Measurements from ENCODE around the gene CCDC177.
"Not testable (repeated sequence)": the region's sequence is repeated elsewhere in the genome, so short reads cannot be mapped to it uniquely, and the experiment has no call there.

The CCDC177 gene

DNA sequence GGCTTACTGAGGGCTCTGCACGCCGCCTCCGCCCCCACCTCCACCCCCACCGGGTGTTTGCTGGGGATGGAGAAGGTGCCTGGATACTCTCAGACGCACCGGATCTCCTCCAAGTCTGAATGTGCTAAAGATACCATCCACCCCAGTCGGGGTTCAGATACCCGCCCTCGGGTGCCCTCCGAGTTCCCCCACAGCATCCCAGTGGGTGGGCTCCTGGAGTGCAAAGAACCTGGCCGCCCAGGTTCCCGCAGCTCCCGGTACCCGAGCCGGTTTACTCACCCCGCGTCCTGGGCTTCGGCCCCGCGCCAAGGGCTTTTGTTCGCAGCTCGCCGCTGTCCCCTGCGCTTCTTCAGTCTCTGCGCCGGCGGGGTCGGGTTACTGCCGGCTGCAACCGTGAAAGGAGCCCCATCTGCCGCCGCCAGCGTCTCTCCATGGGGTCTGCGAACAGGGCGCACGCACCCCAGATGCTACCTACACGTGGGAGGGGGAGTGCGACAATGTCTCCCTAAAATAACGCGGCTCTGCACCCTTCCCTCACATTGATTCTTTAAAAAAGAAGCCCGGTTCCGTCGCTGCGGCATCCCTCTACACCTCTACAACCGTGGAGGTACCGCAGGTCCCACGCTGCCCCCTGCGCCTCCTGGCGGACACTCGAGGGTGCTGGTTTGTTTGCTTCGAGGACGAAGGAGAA lies at the start of gene CCDC177:
Gene CCDC177 (minus strand): TSS at position 609 of the 691 bp plus-strand sequence. CDS start 1,249 bp downstream, outside the sequence.
- peak; percentile 90 for DNase-seq

DNA sequence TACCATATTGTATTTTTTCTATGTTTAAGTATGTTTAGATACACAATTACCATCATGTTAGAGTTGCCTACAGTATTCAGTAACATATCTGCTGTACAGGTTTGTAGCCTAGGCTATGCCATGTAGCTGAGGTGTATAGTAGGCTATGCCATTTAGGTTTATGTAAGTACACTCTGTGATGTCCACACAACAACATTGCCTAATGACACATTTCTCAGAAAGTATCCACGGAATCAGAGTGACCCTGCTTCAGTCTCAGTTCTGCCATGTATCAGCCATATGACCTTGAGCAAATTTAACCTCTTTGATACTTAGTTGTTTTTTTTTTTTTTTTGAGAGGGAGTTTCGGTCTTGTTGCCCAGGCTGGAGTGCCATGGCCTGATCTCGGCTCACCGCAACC lies 49.5 kb upstream of the CCDC177 start:
- DNase-seq: no peak

DNA sequence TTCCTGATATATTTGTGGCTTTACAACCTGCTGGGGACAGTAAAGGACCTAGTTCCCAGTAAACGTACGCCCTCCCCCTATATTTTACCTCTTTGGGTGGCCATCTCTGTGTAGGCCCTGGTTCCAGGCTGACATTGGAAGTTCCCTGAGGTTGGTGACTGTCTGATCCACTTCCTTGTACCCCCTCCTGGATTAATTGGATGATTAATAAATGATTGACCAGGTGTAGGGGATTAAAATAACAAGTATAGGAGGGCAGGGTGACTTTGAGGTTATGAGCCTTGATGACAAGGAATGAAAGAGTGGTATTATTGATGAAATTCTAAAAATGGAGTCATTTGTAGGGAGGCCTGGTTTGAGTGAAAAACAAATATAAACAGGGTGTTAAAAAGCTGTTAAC lies 46.3 kb upstream of the CCDC177 start:
- DNase-seq: no peak

DNA sequence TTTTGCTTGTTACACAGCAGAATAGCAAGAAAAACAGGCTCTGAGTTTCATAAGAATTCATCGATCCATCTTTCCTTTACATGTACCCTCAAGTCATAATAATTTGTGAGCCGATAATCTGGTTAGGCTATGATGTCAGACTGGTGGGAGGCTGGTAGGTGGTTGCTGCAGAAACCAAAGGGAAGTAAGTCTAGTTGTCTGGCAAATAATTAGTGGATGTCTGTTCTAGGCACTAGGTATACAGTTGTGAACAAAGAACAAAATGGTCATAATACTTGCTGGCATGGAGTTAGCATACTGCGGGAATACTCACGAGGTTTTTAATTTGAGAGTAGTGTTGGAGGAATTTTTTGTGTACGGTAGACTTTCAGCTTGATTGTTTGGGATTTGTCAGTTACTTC lies 45.5 kb upstream of the CCDC177 start:
- DNase-seq: no peak

DNA sequence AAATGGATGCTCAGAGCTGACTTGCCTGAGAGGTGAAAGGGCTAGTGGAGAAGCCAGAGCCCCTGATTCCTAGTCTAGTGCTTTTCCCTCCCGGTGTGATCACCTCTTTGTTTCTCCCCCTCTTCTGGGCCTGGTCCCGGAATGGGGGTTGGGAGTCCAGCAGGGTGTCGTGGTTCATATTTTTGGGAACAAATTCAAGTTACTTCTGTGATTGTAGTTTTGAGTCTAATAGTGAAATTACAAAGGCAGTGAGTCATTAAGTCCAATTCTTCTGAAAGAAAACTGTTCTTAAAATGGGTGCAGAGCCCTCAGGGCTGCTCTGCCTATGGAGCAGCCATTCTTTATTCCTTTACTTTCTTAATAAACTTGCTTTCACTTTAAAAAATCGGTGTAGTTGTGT lies 44.3 kb upstream of the CCDC177 start:
- no peak for DNase-seq

DNA sequence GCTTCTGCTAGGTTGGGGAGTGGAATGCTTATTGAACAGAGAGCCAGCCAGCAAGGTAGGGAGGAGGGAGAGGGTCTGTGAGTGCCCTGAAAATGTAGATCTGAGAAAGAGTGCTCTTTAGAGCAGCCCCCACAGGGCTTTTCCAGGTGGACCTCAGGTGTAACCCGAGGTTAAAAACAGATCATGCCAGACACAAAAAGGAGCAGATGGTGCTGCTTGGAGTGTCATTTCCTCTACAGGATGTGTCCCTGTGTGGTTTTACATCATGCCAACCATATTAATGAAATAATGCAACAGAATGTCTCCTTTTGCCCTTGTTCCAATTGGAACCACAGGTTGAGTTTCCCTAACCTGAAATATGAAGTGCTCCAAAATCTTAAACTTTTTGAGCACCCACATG lies 43.1 kb upstream of the CCDC177 start:
- DNase-seq: no peak

DNA sequence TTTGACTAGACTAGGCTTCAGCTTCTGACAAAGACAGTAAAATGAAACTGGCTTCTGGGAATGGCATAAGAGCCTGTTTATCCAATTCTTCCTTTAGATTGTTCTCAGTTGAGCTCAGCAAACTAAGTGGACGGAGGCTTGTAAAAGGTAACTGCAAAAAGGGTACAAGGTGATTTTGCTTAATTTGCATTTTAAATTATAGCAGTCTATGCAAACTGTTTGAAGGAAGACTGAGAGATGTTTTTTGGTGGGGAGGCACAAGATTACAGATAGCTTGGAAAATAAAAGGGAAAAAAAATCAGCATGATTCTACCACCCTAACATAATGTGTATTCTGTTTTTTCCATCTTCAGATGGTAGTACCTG lies 41.7 kb upstream of the CCDC177 start:
- DNase-seq: no peak

DNA sequence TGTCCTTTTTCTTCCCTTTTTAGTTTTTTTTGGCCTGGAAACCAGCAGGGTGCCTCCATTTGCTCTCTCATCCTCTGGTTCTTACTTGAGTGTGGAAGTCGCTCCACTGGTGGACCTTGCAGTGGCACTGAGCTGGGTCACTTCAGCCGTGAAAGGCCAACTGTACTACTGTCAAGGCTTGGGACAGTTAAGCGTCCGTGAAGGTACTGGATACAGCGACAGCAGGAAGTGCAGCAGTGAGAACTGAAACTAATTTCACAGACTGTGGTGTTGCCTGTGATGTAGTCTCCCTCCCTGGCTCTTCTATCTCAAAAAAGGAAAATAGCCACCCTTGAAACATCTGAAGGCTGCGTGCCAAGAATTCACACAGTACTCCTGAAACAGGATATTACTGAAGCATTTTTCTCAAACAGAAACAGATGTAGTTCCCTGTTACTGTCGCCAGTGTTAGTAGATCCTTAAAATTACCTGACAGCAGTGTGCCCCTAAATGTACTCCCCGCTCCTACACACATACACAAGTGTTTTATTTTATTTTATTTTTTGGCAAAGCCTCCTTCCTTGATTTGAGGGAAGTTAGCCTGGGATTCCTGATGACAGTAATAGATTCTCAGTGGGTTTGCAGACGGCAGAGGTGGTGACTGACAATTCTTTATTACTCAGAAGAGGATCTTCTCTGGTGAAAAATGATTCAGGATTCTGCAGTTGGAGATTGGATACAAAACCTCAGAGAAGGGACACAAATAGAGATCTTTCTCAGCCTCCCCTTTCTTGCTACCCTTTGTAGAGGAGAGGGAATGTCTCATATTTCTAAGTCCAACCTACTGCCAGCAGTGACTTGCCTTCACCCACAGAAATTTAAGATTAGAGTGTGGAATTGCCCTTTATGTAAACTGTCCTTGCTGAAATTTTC lies 41.1 kb upstream of the CCDC177 start:
- DNase-seq: no peak

DNA sequence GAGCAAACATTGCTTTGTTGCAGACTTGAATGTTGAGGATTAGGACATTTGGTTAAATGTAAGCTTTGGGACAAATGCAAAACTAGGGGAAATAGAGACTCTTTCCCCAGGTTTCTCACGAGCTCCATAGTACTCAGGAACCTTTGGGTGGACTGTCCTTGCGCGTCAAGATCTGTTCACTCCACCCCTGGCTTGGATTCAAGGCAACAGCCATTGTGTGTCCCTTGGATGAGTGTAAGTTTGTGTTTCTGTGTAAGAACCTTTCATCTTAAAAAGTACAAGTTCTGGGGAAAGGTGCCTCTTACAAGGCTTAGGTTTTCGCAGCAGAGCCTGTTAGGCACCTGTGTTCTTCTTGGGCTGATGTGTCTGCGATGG lies 40.4 kb upstream of the CCDC177 start:
- no peak for DNase-seq

DNA sequence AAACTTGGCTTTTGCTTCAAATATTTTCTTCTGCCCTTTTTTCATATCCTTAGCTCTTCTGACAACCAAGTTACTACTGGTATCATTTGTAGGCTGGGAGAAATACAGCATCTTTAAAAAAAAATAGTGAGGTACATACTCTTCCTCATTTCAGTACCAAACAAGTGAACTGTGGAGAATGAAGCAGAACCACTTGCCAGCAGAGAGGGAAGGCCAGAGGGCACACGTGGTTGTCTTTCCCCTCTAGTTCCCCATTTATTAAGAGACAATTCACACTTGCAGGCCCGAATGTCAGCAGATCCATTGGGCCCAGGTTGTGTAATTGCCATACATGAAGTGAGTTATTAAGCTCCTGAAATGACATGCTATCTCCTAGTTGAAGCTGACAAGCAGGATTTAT lies 39.9 kb upstream of the CCDC177 start:
- DNase-seq: no peak

DNA sequence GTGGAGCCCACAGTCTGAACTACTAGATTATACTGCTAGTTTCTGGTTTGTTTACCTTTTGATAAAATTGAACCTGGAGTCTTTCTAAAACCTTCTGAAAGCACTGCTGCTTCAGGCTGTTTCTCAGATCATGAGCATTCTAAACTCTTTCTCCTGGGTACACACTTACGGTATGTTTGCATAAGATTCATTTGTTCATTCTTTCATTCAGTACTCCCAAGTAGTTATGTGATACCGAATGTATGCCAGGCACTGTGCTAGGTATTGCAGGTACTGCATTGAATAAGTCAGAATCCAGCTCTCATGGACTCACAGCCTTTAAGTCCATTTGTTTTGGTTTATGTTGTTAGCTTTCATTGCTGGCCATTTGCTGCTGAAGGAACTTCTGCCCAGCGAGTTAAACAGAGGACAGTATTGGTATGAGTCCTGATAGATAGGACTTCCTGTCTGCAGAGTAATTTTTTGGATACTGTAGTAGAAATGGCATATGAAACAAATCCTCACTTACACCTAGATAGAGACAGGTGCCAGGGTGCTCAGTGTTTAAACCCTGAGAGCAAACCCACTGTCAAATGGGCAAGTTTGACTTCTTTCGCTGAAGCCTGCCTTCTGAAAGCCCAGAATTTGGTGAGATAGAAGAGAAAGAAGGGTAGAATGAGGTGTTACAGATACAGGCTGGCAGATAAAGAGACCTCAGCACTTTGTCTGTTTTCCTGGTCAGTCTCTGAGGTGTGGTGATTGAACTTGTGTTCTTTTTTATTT lies 38.8 kb upstream of the CCDC177 start:
- DNase-seq: no peak

DNA sequence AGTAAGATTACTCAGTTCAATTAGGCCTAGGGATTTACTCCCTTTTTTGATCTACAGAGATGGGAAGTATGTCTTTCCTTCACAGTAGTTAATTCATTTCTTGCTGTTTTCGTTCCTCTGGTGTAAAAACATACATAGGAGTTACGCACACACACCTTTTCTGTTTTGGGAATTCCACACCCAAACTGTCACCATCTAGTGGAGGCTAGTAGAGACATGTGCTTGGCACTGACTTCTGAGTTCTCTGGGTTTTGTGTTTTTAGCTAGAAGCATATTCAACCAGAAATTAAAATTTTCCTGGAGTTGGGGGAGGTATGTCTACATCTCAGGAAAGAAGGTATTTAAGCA lies 38.1 kb upstream of the CCDC177 start:
- no peak for DNase-seq

DNA sequence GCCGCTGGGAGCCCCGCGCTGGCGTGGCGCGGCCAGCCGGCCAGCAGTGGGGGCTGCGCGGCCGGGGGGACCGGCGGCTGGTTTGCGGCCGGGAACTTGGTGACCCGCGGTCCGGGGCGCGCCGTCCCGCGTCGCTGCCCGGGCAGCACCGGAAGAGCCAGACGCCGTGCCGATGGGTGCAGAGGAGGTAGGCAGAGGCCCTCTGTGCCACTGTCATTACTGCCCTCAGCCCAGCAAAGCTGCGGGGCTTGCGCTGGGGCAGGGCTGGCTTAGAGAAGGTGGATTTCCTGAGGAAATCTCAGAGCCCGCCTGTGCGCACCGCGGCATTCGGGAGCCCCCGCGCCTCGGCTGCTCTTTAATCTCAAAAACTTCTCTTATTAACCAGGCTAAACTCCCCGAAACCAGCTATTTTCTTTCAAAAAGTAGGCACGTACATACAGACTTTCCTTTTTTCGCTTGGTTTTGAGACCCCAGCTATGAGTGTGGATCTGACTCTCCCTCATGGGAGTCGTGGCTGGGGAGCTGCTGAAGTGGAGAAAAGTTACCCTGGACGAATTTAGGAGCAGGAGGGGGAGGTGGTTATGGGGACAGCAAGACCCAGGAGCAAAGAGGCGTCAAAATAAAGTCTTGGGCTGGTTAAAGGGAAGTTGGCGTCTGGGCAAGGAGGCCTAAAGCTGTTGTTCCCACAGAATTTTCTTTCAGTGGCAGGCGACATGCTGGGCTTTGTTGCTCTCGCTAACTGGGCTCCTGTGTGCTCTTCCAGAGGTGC lies 37.5 kb upstream of the CCDC177 start:
- DNase-seq: peak; percentile 73

DNA sequence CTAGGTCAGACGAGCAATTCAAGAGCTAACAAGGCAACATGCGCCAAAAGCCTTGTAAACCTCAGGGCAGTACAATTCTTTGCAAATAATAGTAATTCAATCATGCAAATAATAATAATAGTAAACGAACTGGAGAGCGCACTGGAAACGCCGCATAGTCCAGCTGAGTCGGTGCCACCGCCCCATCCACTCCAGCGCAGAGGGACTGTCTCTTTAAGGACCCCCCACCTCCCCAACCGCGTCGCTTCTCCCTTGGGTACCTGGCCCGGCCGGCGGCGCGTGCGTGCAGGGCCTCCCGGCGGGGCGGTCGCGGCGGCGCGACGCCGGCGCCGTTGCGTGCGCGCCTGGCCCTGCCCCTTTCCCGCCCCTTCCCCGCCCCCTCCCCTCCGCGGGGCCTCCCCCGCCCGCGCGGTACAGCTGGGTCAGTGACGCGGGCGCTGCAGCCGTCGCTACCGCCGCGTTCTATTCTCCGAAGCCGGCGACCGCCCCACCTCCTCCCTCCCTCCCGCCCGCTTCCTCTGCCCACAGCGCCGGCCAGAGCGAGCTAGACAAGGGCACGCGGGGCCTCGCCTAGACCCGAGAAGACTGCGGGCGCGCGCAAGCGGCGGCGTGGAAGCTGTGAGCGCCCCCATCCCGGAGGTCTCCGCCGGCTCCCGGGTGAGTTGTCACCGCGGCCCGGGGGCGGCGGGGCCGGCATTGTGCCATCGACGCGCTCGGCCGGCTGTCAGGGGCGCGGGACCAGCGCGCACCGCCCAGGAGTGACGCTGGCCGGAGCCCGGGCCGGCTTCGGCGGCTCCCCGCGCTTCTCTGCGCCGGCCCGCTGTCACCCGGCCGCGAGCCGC lies 36.7 kb upstream of the CCDC177 start, which contains the start of gene SUSD6:
Gene SUSD6 (plus strand): TSS at position 425 of the 842 bp plus-strand sequence. CDS start 46,997 bp downstream, outside the sequence.
- peak; percentile 91 for DNase-seq

DNA sequence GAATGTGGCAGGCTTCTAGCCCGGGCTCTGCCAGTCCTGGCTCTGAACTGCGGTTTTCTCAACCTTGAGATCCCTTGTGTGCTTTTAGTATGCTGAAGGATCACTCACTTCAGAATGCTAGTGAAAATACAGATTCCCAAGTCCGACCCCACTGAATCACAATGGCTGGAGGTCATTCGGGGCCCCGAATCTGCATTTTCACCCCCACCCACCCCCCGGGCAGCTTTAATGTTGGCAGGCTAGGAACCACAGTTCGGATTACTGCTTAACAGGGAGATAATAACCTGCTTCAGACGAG lies 36.2 kb upstream of the CCDC177 start:
- no peak for DNase-seq

DNA sequence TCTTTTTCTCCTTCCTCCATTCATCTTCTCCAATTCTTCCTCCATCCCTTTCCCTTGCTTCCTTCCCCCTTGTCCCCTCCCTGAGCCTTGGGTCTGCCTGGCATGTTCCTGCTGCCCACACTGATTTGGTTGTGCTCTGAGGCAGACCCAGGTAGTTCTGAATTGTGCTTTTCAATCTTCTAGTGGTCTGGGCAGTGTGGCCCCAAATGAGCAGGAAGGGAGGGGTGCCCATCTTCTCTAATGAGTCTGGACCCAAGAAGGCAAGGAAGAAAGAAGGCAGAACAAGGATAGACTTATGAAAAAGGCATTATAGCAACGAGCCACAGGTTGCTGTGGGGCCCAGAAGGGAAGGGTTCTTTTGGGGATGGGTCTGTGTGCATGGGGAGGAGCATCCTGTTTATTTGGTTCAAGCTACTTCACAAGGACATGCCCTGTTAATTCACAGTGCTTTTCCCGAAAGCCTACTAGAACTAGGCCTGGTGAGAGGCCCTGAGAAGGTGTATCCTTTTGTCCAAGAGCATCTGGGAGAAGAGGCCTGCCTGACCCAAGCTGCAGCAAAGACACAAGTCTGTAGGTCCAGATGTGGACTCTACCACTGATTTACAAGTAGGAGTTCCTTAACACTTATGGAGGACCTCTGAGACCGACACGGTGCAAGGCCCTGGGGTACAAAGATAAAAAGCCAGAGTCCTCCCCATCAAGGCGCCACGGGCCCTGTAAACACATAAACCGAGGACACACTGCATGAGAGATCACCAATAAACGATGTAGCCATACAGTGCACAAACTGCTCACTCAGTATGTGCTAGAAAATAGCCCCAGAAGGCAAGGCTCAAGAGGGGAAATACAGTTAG lies 35.6 kb upstream of the CCDC177 start:
- no peak for DNase-seq

DNA sequence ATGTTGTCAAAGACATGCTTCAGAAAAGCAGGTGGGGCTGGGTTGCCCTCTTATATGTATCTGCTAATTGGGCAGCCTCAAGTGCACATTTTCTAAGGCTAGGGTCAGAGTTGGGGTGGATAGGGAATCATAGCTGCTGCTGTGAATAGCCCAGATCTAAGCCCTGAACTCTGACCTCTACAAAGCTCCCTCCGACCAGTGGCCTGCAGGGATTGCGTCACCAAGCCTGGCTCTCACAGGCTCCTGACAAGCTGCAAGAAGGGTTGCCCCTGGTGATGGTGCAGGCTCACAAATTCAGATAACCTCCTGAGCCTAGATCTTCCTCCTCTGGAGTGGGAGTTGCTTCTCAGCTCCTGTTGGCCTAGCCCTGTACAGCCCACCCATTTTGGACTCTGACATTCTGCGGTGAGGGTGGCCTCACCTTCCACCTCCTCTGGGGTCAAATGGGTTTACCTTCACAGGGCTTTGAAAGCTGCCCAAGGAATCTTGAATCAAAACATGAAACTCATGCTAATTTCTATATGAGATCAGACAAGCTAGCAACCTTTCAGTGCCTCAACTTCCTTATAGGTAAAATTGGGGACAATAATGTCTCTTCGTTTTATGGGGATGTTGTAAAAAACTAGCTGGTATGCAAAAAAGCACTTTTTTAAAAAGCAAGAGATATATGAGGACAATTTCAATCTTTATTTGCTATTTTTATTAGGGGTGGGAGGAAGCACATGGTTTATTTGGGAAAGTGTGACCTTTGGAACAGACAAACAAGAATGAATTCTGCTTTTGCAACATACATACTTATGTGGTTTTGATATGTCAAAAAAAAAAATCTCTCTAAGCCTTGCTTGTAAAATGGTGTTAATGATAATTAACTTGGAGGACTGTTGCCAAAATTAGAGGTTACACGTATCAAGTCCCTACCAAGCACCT lies 31.9 kb upstream of the CCDC177 start:
- no peak for DNase-seq

DNA sequence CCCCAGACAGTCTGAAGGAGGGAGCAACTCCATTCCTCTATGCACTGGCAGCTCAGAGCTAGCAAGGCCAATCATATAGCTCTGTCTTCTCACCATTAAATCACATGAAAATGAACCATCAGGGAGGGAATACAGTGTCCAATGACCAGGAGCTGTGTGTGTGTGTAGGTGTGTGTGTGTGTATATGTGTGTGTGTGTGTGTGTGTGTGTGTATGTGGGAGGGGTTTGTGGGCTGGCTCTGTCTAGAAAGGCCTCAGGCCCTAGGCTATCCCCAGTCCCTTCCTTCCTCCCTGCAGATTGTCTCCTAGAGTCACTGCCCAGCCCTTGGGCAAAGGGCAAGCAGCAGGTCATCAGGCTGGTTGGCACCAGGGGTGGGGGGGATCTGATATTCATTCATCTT lies 31.1 kb upstream of the CCDC177 start:
- no peak for DNase-seq

DNA sequence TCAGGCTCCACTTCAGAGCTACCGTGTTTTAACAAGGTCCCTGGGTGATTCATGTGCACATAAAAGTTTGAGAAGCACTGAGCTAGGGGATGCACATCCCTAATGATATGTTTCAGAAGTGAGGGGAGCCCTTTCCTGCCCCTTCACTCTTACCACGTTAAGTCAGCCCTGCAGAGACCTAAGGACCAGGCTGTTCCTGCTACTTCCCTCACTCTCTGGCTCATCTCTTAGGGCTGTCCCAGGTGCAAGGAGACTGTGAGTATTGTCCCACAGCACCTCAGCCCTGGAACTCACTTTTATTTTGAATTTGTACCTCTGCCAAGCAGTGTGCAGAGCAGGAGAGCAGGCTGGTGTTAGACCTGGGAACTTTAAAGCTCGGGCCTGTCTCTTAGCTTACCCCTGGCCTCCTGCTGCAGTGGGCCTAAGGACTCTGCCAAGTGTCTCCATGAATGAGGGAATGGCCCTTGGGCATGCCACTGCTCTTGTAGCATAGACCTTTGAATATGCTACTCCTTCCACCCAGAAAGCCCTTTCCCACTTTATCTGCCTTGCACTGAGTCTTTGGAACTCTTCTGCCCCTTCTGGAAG lies 25.7 kb upstream of the CCDC177 start:
- no peak for DNase-seq

DNA sequence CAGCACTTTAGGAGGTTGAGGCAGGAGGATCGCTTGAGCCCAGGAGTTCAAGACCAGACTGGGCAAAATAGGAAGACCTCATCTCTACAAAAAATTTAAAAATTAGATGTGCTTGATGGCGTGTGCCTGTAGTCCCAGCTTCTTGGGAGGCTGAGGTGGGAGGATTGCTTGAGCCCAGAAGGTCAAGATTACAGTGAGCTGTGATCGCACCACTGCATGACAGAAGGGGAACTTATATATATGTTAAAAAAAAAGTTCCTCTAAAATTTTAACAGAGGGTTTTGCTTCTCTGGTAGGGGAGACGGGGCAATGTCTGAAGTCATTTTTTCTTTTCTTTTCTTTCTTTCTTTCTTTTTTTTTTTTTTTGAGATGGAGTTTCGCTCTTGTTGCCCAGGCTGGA lies 24.8 kb upstream of the CCDC177 start:
- not testable (repeated sequence) for DNase-seq

Measured in activated CD8-positive, alpha-beta memory T cell treated with anti-CD3 and anti-CD28 coated beads, Interleukin-2, amount 50 U/mL, for 48 hours (primary cell).